T-helper 2 cell (primary cell): Measurements from ENCODE around the gene BOD1L2.

Experiments used
- DNase-seq, 5 experiments: peaks; one replicate each; pipeline versions ENCODE4 v3.0.0 to v3.0.0-alpha.2; 2012 to 2022

BOD1L2 gene

GRCh38 chr18:57150828-57151227, 3.9 kb downstream of the BOD1L2 start:
- no peak for DNase-seq

- DNase-seq: no peak
Observed at GRCh38 chr18:57154191-57154830, 7.4 kb downstream of the BOD1L2 start.

- no peak for DNase-seq
Observed at GRCh38 chr18:57164401-57164800, 17.5 kb downstream of the BOD1L2 start.

DNA sequence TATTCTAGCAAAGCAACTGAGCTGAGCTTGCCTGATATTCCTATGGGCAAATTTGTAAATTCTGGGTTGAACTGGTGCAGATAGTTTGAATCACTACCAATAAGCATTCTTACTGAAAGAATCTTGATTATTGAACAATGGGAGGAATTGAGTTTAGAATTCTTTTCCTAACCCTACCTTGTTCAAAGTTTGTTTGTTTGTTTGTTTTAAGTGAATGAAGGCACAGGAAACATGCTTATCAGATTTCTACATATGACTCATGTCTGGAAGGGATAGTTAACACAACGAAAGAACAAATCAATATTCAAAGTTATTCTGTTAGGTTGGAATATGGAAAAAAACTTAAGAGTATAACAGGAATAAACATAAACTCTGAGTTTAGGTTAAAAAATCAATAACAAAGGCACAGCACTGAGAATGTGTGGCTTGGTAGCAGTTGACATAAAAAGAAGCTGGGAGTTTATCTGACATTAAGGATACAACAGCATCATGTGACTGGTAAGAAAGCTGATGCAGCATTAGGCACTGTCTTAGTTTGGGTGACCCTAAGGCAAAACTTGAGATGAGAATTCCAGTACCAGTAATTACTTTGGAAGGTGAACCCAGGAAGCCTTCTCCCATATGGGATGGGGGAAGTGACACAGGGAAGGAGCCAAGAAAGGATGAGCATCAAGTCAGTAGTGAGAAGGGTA, 20.9 kb downstream of the BOD1L2 start:
- DNase-seq: no peak

DNA sequence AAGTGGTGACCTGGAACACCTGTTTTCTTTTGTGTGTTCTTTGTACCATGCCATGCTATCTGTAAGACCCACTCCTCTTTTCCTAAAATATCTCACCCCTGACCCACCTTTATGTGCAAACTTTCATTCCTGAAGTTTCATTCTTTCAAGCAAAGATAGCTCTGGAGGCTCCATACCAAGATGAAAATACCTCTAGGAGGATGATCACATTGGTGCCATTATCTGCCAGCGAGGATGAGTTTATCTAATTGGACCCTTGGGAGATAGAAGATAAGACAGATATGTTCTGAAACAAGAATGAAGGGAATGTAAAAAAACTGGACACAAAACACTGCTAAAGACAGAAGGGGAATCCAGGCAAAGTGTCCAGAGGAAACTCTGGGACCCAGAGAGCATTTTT, 24.1 kb downstream of the BOD1L2 start:
- no peak for DNase-seq

GRCh38 chr18:57175532-57175931, 28.6 kb downstream of the BOD1L2 start:
- DNase-seq: no peak

DNA sequence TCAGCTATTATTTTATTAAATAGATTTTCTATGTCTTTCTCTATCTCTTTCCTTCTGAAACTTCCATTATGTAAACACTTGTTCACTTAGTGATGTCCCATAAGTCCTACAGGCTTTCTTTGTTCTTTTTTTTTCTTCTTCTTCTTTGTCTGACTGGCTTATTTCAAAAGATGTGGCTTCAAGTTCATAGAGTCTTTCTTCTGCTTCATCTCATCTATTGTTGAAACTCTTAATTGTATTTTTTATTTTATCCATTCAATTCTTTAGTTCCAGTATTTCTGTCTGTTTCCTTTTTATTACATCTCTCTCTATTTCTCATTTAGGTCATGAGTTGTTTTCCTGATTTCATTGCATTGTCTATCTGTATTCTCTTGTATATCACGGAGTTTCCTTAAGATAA, 38.5 kb downstream of the BOD1L2 start:
- no peak for DNase-seq

- DNase-seq: no peak
Observed at GRCh38 chr18:57188851-57189557, 42.1 kb downstream of the BOD1L2 start.

GRCh38 chr18:57190026-57190425, 43.1 kb downstream of the BOD1L2 start:
- DNase-seq: no peak

- no peak for DNase-seq
Observed at GRCh38 chr18:57194070-57194469, 47.2 kb downstream of the BOD1L2 start.

DNA sequence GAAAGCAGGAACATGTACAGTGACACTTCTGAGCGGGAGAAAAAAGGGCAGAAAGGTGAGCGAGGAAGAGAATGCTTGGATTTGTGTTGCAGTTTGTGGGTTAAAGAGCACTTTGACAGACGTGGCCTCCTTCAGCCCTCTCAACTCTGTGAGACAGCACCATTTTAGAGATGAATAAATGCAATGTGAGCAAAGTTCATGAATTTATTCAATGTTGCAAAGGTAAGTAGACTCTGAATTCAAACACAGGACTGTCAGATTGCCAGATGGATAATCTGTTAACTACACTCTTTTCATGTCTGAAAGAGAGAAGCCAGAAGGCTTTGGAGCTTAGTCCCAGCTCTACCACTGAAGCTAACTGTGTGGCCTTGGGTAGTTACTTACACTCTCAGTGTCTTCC, 47.7 kb downstream of the BOD1L2 start:
- no peak for DNase-seq

GRCh38 chr18:57195341-57195740, 48.5 kb downstream of the BOD1L2 start:
- DNase-seq: no peak

GRCh38 chr18:57197261-57197660, 50.4 kb downstream of the BOD1L2 start:
- DNase-seq: no peak

DNA sequence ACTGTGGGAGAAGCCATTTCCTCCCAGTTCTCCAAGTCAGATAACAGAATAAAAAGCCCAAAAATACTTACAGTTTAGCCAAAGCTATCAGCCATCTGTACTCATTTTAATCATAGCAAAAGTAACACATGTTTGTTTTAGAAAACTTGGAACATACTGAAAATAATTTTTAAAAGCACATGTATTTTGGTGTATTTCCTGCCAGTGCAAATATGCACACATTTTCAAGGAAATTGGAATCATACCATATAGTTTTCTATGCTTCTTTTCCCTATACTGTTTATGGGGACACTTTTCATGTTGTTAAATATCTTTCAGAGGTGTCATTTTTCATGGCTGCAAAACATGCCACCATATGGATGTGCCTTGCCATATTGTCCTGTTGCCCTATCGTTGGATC, 51.2 kb downstream of the BOD1L2 start:
- no peak for DNase-seq
